Lower lobe of right lung (tissue), 2 donors: Measurements from ENCODE around the gene SEPTIN12. TPM values are rescaled to one million over a fixed set of nuclear protein-coding genes. Genes with fewer than 3 reads are reported as not detected.

ENCODE experiments used
- ATAC-seq, 2 donors: fragments of 200-7000 bp; cut with Tn5 transposase; one replicate each; pipeline ENCODE4 v1.9.1; 2020 to 2022; ENCODE audit warnings: mild to moderate bottlenecking in 2 of 2, moderate library complexity in 2 of 2
- DNase-seq: peaks from one replicate; pipeline ENCODE4 v3.0.0-alpha.2; 2020
- H3K27ac ChIP-seq: fragments of 200-600 bp; one replicate; pipeline ENCODE4 v1.8.0; 2022
- H3K27me3 ChIP-seq: fragments of 200-600 bp; one replicate; pipeline ENCODE4 v1.8.0; 2022; ENCODE audit warnings: low read depth
- H3K36me3 ChIP-seq: fragments of 200-600 bp; one replicate; pipeline ENCODE4 v1.8.0; 2022; ENCODE audit warnings: mild to moderate bottlenecking
- H3K4me1 ChIP-seq: fragments of 200-600 bp; one replicate; pipeline ENCODE4 v1.8.0; 2022
- H3K4me3 ChIP-seq: fragments of 200-600 bp; one replicate; pipeline ENCODE4 v1.8.0; 2022; ENCODE audit warnings: mild to moderate bottlenecking
- H3K9me3 ChIP-seq: fragments of 200-600 bp; one replicate; pipeline ENCODE4 v1.8.0; 2022
- CTCF ChIP-seq: fragments of 200-600 bp; IDR thresholded peaks from one replicate; pipeline ENCODE4 v1.8.0; 2022; ENCODE audit warnings: antibody characterized with exemption, mild to moderate bottlenecking
- intact Hi-C: fragments of 100-400 bp; cut with DNase I; formaldehyde crosslinking; loops from one replicate; pipeline ENCODE4 v1.11.0; 2022
- total RNA-seq: library from RNA; stranded (reverse); fragmentation: NEBNext Ultra II Directional; extraction: Animal tissue kit (Norgen Biotek cat#: 25700); gene quantifications from one replicate; pipeline ENCODE4 v1.2.1, GENCODE V29; 2021
- donor health status: DM: no; HTN: yes; CAD: no; lungs with severe emphysema.

Gene SEPTIN12
- total RNA-seq, 1 donor from 2014 or later, result not detected

GRCh38 chr16:4780235-4780634 lies 7.9 kb downstream of the SEPTIN12 start:
- no peak overlapping the region for H3K27ac ChIP-seq
- no peaks in the 10 kb centered on the region for H3K36me3 ChIP-seq
- H3K9me3 ChIP-seq, result no peaks in the 10 kb centered on the region
- DNase-seq (no peak), ATAC-seq (no peak)
- intact Hi-C loops, result no loop called here
- TF ChIP-seq CTCF, result no peak
- H3K4me3 ChIP-seq, result no peak overlapping the region
- no peaks in the 10 kb centered on the region for H3K4me1 ChIP-seq
- no peaks in the 10 kb centered on the region for H3K27me3 ChIP-seq

- H3K36me3 ChIP-seq, result no peaks in the 10 kb centered on the region
- no peaks in the 10 kb centered on the region for H3K4me1 ChIP-seq
- no peak for TF ChIP-seq CTCF
- no peak overlapping the region for H3K27ac ChIP-seq
- H3K4me3 ChIP-seq, result no peak overlapping the region
- no peak for ATAC-seq
- no peaks in the 10 kb centered on the region for H3K27me3 ChIP-seq
- H3K9me3 ChIP-seq, result no peaks in the 10 kb centered on the region
- intact Hi-C loops, result no loop called here
- DNase-seq, result no peak
Observed at GRCh38 chr16:4778050-4778392, 10.1 kb downstream of the SEPTIN12 start.

GRCh38 chr16:4777339-4778049 lies 10.7 kb downstream of the SEPTIN12 start:
- H3K4me3 ChIP-seq, result no peak overlapping the region
- TF ChIP-seq CTCF, result no peak
- ATAC-seq (no peak), DNase-seq (no peak)
- H3K27me3 ChIP-seq, result no peaks in the 10 kb centered on the region
- H3K36me3 ChIP-seq, result no peaks in the 10 kb centered on the region
- no peak overlapping the region for H3K27ac ChIP-seq
- no peaks in the 10 kb centered on the region for H3K9me3 ChIP-seq
- intact Hi-C loops, result no loop called here
- H3K4me1 ChIP-seq, result no peaks in the 10 kb centered on the region

- no peak for TF ChIP-seq CTCF
- Histone ChIP-seq H3K27me3 (no peaks in the 10 kb centered on the region), H3K4me3 (no peak overlapping the region), H3K4me1 (no peaks in the 10 kb centered on the region), H3K27ac (no peak overlapping the region), H3K36me3 (no peaks in the 10 kb centered on the region), H3K9me3 (no peaks in the 10 kb centered on the region)
- intact Hi-C loops, result no loop called here
- ATAC-seq (no peak), DNase-seq (no peak)
Observed at GRCh38 chr16:4776141-4776705, 11.9 kb downstream of the SEPTIN12 start.

- Histone ChIP-seq H3K27me3 (no peaks in the 10 kb centered on the region), H3K4me3 (no peak overlapping the region), H3K9me3 (no peaks in the 10 kb centered on the region), H3K27ac (no peak overlapping the region), H3K4me1 (no peaks in the 10 kb centered on the region), H3K36me3 (no peaks in the 10 kb centered on the region)
- ATAC-seq (no peak), DNase-seq (no peak)
- intact Hi-C loops, result no loop called here
- no peak for TF ChIP-seq CTCF
Observed at GRCh38 chr16:4775005-4775404, 13.1 kb downstream of the SEPTIN12 start.
